Gastroesophageal sphincter (tissue), 4 donors: ENCODE measurements around the gene RXFP1. TPM values are rescaled to one million over a fixed set of nuclear protein-coding genes. Genes with fewer than 3 reads are reported as not detected.

ENCODE experiments used
- ATAC-seq: fragments of 150-250 bp; one replicate; pipeline ENCODE4 v1.9.1; 2016; ENCODE audit warnings: mild to moderate bottlenecking, moderate library complexity
- H3K27ac ChIP-seq, 4 donors: fragments of 200-600 bp; sonication (generic) in 3 of 4; 1 replicate in 3 of 4; 2 replicates in 1 of 4; pipeline ENCODE4 v1.5.1; 2016 to 2019
- H3K27me3 ChIP-seq: fragments of 200-600 bp; sonication (generic); one replicate; pipeline ENCODE4 v1.5.1; 2019
- H3K36me3 ChIP-seq, 2 donors: fragments of 200-600 bp; sonication (generic); one replicate each; pipeline ENCODE4 v1.5.1; 2019; ENCODE audit warnings: control low read depth in 1 of 2
- H3K4me1 ChIP-seq, 3 donors: fragments of 200-600 bp; sonication (generic); 1 replicate in 2 of 3; 2 replicates in 1 of 3; pipeline ENCODE4 v1.5.1; 2016 to 2019; ENCODE audit warnings: control low read depth in 2 of 3
- H3K4me3 ChIP-seq, 2 donors: fragments of 200-600 bp; sonication (generic); one replicate each; pipeline ENCODE4 v1.5.1; 2019; ENCODE audit warnings: mild to moderate bottlenecking in 1 of 2, moderate library complexity in 1 of 2
- H3K9me3 ChIP-seq, 3 donors: fragments of 200-600 bp; sonication (generic); one replicate each; pipeline ENCODE4 v1.5.1; 2017 to 2019; ENCODE audit warnings: control low read depth in 2 of 3
- EP300 ChIP-seq: sonication (generic); formaldehyde crosslinking; IDR thresholded peaks from one replicate; pipeline ENCODE4 v1.6.1; 2017; ENCODE audit warnings: antibody characterized with exemption, mild to moderate bottlenecking
- POLR2A ChIP-seq, 2 donors: fragments of 450-650 bp; IDR thresholded peaks; one replicate each; pipeline ENCODE4 v1.6.1; 2017; ENCODE audit warnings: antibody characterized with exemption in 2 of 2, mild to moderate bottlenecking in 2 of 2, moderate library complexity in 1 of 2
- POLR2AphosphoS5 ChIP-seq: sonication (generic); formaldehyde crosslinking; IDR thresholded peaks from one replicate; pipeline ENCODE4 v1.6.1; 2017; ENCODE audit warnings: antibody characterized with exemption
- WGBS, 2 donors: methylation state at CpG; one replicate each; pipeline ENCODE4 v1.1.5; 2018; ENCODE audit warnings: low coverage in 1 of 2; 5-methylcytosine and 5-hydroxymethylcytosine counted together
- total RNA-seq, 4 donors: library from RNA; depleted of rRNA; stranded (reverse); fragments of >200 nt; gene quantifications; one replicate each; pipeline ENCODE4 v1.1.0, GENCODE V29; 2016
- TF ChIP-seq, protein P1 (sequence below), 4 experiments: fragments of 200-600 bp in 2 of 4; fragments of 450-650 bp in 2 of 4; sonication (generic) in 1 of 4; IDR thresholded peaks; one replicate each; pipeline ENCODE4 v1.5.1; 2017 to 2019; ENCODE audit warnings: antibody characterized with exemption in 4 of 4, mild to moderate bottlenecking in 2 of 4, moderate library complexity in 2 of 4

Gene RXFP1
- total RNA-seq, 4 donors from 2014 or later, result not detected

DNA sequence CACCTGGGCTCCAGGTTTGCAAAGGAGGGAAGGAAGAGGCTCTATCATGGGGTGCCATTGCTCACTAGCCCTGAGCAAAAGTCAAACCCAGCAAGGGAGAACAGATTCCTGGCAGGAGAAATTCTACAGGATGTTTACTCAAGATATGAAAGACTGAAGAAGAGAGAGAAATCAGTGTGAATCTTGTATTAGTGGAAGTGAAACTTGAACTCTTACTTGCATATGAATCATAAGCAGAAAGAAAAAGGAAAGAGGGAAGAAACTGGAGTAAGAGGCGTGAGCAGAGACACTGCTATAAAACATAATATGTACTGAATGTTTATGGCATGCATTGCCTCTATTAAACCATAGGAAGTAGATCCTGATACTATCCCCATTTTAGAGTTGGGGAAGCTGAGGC, 89.1 kb downstream of the RXFP1 start:
- no peak for TF ChIP-seq POLR2A (IDR thresholded peaks at IDR 0.05)
- no peak for TF ChIP-seq EP300
- no peak for TF ChIP-seq POLR2AphosphoS5
- TF ChIP-seq, protein P1, sequence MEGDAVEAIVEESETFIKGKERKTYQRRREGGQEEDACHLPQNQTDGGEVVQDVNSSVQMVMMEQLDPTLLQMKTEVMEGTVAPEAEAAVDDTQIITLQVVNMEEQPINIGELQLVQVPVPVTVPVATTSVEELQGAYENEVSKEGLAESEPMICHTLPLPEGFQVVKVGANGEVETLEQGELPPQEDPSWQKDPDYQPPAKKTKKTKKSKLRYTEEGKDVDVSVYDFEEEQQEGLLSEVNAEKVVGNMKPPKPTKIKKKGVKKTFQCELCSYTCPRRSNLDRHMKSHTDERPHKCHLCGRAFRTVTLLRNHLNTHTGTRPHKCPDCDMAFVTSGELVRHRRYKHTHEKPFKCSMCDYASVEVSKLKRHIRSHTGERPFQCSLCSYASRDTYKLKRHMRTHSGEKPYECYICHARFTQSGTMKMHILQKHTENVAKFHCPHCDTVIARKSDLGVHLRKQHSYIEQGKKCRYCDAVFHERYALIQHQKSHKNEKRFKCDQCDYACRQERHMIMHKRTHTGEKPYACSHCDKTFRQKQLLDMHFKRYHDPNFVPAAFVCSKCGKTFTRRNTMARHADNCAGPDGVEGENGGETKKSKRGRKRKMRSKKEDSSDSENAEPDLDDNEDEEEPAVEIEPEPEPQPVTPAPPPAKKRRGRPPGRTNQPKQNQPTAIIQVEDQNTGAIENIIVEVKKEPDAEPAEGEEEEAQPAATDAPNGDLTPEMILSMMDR (IDR thresholded peaks at IDR 0.05), result no peak
- no peak for ATAC-seq
- 67% methylated on average over 1 of the region's 1 CpG; no CpG with 5 or more reads in 1 of the 2 donors for WGBS, 2 donors
- Histone ChIP-seq H3K36me3 (no peaks in the 10 kb centered on the region), H3K4me3 (no peak overlapping the region), H3K9me3 (peaks cover 0 to 15% (median 0%) of the 10 kb centered on the region in 3 donors), H3K27me3 (no peaks in the 10 kb centered on the region), H3K27ac (no peak overlapping the region), H3K4me1 (no peaks in the 10 kb centered on the region)

DNA sequence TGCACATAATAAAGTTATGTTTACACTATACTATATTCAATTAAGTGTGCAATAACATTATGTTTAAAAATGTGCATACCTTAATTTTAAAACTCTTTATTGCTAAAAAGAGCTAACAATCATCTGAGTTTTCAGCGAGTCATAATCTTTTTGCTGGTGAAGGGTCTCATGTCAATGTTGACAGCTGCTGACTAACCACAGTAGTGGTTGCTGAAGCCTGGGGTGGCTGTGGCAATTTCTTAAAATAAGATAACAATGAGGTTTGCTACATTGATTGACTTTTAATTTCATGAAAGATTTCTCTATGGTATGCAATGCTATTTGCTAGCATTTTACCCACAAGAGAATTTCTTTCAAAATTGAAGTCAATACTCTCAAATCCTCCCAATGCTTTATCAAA, 91.4 kb downstream of the RXFP1 start:
- no peak overlapping the region for H3K27ac ChIP-seq
- no peaks in the 10 kb centered on the region for H3K36me3 ChIP-seq
- H3K9me3 ChIP-seq, result peaks cover 0 to 15% (median 0%) of the 10 kb centered on the region in 3 donors
- TF ChIP-seq, protein P1 (IDR thresholded peaks at IDR 0.05), result no peak
- no peak for TF ChIP-seq POLR2A (IDR thresholded peaks at IDR 0.05)
- TF ChIP-seq EP300, result no peak
- TF ChIP-seq POLR2AphosphoS5, result no peak
- no peaks in the 10 kb centered on the region for H3K4me1 ChIP-seq
- H3K27me3 ChIP-seq, result no peaks in the 10 kb centered on the region
- no peak for ATAC-seq
- H3K4me3 ChIP-seq, result no peak overlapping the region
- 90 to 96% methylated on average over 1 of the region's 1 CpG for WGBS, 2 donors

DNA sequence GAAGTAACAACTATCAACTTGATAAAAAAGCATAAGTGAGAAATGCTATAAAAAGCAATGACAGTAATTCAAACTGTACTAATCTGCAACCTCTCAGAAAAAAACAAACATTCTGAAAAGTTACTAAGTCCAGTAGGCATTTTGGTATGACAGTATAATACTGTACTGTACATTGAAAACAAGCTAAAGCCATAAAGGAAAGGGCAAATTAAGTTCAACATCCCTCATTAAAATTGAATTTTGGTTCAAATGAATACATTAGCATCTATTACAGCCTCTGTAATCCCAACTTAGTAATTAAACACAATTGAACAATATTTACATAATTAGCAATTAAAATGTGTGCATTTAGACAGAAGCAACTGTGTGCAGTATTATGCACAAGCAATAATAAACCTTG, 96.3 kb downstream of the RXFP1 start:
- Histone ChIP-seq H3K4me1 (no peaks in the 10 kb centered on the region), H3K4me3 (no peak overlapping the region), H3K27ac (no peak overlapping the region), H3K36me3 (no peaks in the 10 kb centered on the region), H3K9me3 (peaks cover 0 to 15% (median 0%) of the 10 kb centered on the region in 3 donors), H3K27me3 (no peaks in the 10 kb centered on the region)
- TF ChIP-seq POLR2AphosphoS5, result no peak
- TF ChIP-seq POLR2A (IDR thresholded peaks at IDR 0.05), result no peak
- TF ChIP-seq EP300, result no peak
- TF ChIP-seq, protein P1 (IDR thresholded peaks at IDR 0.05), result no peak
- ATAC-seq, result no peak

DNA sequence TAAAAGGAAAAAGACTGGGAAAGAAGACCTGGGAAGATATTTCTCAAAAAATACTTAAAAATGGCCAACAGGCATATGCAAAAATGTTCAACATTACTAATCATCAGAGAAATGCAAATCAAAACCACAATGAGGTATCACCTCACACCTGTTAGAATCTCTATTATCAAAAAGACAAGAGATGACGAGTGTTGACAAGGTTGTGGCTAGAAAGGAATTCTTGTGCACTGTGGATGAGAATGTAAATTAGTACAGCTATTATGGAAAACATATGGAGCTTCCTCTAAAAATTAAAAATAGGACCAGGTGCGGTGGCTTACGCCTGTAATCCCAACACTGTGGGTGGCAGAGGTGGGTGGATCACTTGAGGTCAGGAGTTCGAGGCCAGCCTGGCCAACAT, 100.0 kb downstream of the RXFP1 start:
- WGBS, 2 donors, result 87 to 91% methylated on average over 3 to 4 of the region's 4 CpGs

DNA sequence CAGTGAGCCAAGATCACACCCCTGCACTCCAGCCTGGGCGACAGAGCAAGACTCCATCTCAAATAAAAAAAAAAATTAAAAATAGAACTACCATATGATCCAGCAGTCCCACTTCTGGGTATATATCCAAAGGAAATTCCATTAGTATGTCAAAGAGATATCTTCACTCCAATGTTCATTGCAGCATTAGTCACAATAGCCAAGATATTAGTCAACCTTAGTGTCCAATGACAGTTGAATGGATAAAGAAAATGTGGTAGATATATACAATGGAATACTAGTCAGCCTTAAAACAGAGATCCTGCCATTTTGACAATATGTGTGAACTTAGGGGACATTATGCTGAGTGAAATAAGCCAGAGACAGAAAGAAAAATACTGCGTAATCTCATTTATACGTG, 100.6 kb downstream of the RXFP1 start:
- 87% methylated on average over 3 of the region's 3 CpGs; no CpG with 5 or more reads in 1 of the 2 donors for WGBS, 2 donors
- no peaks in the 10 kb centered on the region for H3K9me3 ChIP-seq

More for the DNA sequence above, 100.0 kb downstream of the RXFP1 start:
- Histone ChIP-seq H3K9me3 (no peaks in the 10 kb centered on the region), H3K4me3 (no peak overlapping the region), H3K27me3 (no peaks in the 10 kb centered on the region), H3K27ac (no peak overlapping the region), H3K4me1 (no peaks in the 10 kb centered on the region), H3K36me3 (no peaks in the 10 kb centered on the region)
- TF ChIP-seq EP300 (no peak), POLR2AphosphoS5 (no peak), POLR2A (IDR thresholded peaks at IDR 0.05) (no peak)
- TF ChIP-seq, protein P1 (IDR thresholded peaks at IDR 0.05), result no peak
- no peak for ATAC-seq

More for the DNA sequence above, 100.6 kb downstream of the RXFP1 start:
- H3K27me3 ChIP-seq, result no peaks in the 10 kb centered on the region
- H3K36me3 ChIP-seq, result no peaks in the 10 kb centered on the region
- H3K4me3 ChIP-seq, result no peak overlapping the region
- no peaks in the 10 kb centered on the region for H3K4me1 ChIP-seq
- TF ChIP-seq POLR2A (IDR thresholded peaks at IDR 0.05), result no peak
- TF ChIP-seq, protein P1 (IDR thresholded peaks at IDR 0.05), result no peak
- TF ChIP-seq EP300, result no peak
- no peak for TF ChIP-seq POLR2AphosphoS5
- no peak for ATAC-seq
- H3K27ac ChIP-seq, result no peak overlapping the region
